NCI-H2171 (cell line): ENCODE results near the gene PDE6B.
"Not testable (repeated sequence)": the region's sequence is repeated elsewhere in the genome, so short reads cannot be mapped to it uniquely, and the experiment has no call there.

Experiments
- DNase-seq: peaks from one replicate; lab custom pipeline; 2025; lab: John Stamatoyannopoulos, UW

PDE6B gene

DNA sequence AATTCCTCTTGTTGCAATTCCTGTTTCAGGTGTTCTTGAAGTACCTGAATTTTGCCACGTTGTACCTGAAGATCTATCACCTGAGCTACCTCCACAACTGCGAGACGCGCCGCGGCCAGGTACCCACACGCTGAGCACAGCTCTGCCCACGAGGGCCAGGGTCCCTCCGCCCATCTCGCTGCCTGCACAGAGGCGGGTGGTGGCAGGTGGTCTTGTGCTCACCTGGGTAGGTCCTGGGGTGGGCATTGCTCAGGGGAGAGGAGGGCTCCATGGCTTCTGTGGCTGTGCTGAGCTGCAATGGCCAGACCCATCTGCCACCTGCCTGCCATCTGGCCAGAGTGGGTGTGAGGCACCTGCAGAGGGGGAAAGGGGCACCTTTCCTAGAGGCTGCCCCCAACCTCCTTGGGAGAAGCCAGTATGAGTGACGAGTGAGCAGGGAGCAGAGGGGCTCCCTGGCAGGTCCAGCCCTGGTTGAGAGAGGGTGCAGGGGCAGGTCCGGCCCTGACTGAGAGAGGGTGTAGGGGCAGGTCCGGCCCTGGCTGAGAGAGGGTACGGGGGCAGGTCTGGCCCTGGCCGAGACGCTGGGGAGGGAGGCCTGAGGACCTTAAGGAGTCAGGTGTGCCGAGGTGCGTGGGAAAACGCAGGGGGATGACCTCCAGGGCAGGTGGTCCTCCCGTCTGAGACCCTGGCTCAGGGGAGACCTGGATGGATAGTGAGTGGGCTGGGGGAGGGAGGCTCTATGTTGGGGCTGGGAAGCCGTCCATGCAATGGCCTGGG, 10.7 kb downstream of the PDE6B start:
- no peak for DNase-seq

DNA sequence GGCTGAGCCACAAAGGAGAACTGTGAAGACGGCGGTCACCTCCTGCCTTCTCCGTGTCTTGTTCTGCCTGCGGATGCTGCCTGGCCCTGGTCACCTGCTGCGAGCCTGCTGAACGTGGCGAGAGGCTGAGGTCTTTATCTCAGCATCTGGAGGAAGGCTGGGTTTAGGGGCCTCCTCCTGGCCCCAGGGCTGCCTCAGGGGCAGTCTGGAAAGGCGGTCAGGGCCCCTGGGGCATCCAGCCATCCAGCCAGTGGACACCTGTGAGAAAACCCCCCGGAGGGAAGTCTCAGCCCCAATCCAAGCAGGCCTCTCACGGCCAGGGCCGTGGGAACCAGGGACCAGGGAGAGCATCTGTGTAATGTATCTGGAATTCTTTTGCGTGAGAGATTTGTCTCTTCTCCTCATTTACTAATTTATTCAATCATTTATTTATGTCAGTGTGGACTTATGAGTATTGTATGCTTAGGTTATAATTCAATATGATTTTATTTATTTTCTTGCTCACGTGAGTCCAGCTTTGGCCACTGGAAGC, 11.3 kb downstream of the PDE6B start:
- no peak for DNase-seq

DNA sequence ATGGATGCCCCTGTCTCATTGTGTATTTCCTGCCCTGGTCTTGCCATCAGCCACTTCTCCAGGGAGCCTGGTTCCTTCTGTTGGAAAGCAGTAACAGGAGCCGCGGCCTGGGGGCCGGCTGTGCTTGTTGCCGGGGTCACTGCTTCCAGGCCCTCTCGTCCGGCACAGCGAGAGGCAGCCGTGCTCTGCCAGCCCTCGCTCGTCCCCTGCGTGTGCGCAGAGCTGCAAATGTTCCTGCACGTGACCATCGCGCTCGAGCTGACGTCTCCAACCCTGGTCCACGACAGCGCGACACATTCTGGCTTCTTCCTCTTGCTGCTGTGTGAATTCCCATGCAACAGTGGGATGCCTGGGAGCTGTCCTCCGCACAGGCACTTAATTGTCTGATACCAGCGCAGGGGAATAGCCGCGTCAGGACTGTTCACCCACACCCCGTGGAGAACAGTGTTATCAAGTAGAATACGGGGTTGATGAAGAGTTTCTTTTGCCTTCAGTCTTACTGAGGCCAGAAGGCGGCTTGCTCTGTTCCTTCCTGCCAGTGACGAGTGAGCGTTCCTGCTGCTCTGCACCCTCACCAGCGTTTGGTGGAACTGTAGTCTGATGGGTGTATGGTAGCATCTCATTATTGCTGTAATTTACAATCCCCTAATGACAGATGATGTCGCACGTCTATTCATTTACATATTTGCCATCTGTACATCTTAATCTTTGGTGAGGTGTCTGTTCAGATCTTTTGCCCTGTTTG, 12.3 kb downstream of the PDE6B start:
- no peak for DNase-seq

GRCh38 chr4:642366-642765, 17.0 kb downstream of the PDE6B start:
- not testable (repeated sequence) for DNase-seq

- no peak for DNase-seq
Measured at GRCh38 chr4:646460-646859, 21.1 kb downstream of the PDE6B start.

DNA sequence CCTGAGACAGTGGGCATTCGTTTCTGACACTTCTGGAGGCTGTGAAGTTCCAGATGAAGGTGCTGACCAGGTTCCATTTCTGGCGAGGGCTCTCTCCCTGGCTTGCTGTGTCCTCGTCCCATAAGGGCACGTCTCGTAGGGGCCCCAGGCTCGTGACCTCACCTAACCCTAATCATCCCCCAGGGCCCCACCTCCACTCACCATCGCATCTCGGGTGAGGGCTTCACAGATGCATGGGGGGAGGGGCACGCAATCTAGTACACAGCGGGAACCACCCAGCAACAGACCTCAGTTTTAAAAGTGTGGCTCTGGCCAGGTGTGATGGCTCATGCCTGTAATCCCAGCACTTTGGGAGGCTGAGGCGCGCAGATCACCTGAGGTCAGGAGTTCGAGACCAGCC, 22.1 kb downstream of the PDE6B start:
- no peak for DNase-seq

GRCh38 chr4:648579-649292, 23.4 kb downstream of the PDE6B start:
- no peak for DNase-seq

DNA sequence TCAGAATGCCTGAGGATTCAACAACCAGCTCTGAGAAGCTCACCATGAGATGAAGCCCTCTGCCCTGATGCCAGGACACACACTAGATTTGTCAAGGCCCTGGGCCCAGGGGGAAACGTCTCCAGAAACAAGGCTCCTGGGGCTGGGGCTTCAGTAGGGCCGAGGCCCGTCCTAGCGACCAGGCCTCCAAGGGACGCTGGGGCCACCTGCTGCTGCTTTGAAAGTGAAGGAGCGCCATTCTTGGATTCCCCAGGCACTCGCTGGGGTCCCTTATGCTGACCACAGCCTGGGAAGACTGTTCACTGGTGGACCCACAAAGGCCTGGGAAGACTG, 23.9 kb downstream of the PDE6B start:
- DNase-seq = no peak

DNA sequence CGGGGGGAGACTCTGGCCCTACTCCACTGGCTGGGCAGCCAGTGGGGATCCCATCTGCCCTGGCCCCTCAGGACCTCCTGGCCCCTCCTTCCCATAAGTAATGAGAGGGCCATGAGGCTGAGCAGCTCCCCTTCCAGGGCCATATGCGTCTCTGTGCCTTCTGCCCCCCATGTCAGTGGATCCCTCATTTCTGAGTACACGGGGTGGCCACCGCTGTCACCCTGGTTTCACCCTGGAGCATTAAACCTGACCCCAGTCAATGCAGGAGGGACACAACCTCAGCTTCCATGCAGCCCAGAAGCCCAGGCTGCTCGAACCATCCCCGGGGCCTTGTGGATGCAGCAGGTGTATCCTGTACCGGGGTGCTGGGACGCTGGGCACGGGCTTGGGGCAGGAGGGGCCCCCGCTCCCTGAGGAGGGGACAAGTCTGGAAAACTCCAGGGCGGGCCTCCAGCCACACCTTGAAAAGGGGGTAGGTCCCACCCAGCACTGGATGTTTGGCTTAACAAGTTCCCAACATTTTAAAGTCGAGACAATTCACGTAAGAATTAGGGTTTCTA, 24.5 kb downstream of the PDE6B start:
- no peak for DNase-seq

DNA sequence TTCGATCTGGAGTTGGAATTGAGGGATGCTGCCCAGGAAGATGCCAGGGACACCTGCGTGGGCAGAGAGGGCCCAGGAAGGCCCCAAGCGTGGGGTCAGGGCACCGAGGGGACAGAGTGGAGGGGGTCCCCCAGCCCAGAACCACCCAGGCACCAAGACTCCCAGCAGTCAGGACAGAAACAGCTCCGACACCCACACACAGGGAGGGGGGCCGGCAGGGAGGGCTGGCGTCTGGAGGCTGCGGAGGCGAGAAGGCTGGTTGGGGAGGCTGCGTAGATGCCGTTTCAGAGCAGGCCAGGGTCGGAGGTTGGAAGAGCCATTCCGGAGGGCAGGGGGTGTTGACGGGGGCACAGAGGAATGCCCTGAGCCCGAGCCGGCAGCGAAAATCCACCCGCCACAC, 25.1 kb downstream of the PDE6B start:
- no peak for DNase-seq

GRCh38 chr4:650951-651883, 25.8 kb downstream of the PDE6B start:
- DNase-seq = peak; percentile 9

GRCh38 chr4:651884-652642, 26.7 kb downstream of the PDE6B start:
- no peak for DNase-seq

- DNase-seq = no peak
Measured at GRCh38 chr4:653080-653821, 27.9 kb downstream of the PDE6B start.

GRCh38 chr4:653831-654502, 28.6 kb downstream of the PDE6B start:
- DNase-seq = no peak

GRCh38 chr4:654503-654845, 29.1 kb downstream of the PDE6B start:
- DNase-seq = no peak

DNA sequence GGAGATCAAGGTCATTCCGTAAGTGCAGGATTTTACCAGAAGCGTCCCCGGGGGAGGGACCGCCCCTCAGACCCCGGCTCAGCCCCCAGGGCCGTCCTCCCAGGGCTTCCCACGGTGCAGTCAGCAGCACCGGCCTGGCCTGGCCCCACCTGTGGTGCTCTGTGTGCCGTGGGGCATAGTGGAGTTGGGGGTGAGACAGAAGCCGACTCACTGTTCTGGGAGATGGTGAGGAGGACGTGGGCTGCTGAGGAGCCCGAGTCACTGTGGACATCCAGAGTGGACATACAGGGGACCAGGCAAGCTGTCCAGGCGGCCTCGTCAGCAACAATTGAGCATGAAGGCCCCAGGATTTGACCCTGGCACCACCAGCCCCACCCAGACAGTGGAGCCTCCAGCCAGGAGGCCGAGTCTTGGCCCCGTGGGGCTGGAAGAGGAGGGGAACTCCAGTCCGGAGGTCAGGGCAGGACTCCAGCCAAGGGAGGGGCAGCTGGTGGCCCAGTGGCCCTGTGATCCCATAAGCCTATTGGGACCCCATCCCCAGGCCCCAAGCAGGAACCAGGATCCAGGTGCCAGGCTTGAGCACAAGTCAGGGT, 29.6 kb downstream of the PDE6B start:
- DNase-seq = no peak

DNA sequence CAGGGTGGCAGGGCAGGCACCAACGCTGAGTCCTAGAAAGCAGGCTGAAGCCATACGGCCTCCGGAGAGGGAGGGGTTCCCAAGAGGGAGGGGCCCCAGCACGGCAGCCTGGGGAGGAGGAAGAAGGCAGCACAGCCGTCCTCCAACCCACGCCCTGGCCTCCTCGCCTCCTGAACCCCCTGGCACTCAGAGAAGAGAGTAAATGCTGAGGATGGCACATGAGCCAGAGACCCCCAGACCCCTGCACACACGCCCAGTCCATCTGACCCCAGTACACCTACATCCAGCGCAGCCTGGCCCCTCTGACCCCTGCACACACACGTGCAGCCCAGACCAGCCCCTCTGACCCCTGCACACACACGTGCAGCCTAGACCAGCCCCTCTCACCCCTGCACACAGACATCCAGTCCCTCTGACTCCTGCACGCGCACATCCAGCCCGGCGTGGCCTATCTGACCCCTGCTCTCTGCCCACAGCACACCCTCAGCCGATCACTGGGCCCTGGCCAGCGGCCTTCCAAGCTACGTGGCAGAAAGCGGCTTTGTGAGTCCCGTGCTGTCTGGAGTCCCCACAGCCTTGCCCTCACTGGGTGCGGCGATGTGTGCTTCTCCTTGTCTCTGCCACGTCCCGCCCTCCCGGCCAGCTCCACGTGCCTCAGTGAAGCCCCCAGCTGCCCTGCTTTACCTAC, 30.2 kb downstream of the PDE6B start:
- no peak for DNase-seq
